PC-3 (cell line): ENCODE results near the gene UQCRH. TPM values are rescaled to one million over a fixed set of nuclear protein-coding genes. Genes with fewer than 3 reads are reported as not detected.
"Not testable (repeated sequence)": the region's sequence is repeated elsewhere in the genome, so short reads cannot be mapped to it uniquely, and the experiment has no call there.

ENCODE experiments used
- ATAC-seq: fragments of 200-7000 bp; cut with Tn5 transposase; 2 replicates; pipeline ENCODE4 v1.9.1; 2020; ENCODE audit warnings: mild to moderate bottlenecking, moderate library complexity
- BruUV-seq: library from RNA; stranded (reverse); fragments of 400-500 nt; replicated peaks from 2 replicates; lab custom pipeline; 2021; lab: Mats Ljungman, UMichigan
- CTCF ChIA-PET: fragments of 300-600 bp; sonication (Branson Sonifier 250); formaldehyde crosslinking; loops from one replicate; lab custom pipeline; 2022; ENCODE audit warnings: antibody characterized with exemption; lab: Charles Lee
- POLR2A ChIA-PET: fragments of 300-600 bp; sonication (Branson Sonifier 250); formaldehyde crosslinking; loops from one replicate; lab custom pipeline; 2022; ENCODE audit warnings: antibody characterized with exemption; ENCODE audit not compliant: unreplicated experiment; lab: Charles Lee
- DNase-seq: peaks from one replicate; pipeline ENCODE4 v3.0.0-alpha.2; 2015
- H2AFZ ChIP-seq: fragments of 300-600 bp; sonication (generic); 2 replicates; pipeline ENCODE4 v1.6.0; 2016; ENCODE audit warnings: antibody characterized with exemption, low read length
- H3F3A ChIP-seq: fragments of 300-600 bp; sonication (generic); one replicate; pipeline ENCODE4 v1.6.0; 2017; ENCODE audit warnings: antibody characterized with exemption, low read length, control low read depth, mild to moderate bottlenecking; ENCODE audit not compliant: unreplicated experiment
- H3K27ac ChIP-seq: fragments of 300-600 bp; sonication (generic); 2 replicates; pipeline ENCODE4 v1.5.1; 2016; ENCODE audit warnings: mild to moderate bottlenecking, low read length
- H3K27me3 ChIP-seq: fragments of 300-600 bp; sonication (generic); 2 replicates; pipeline ENCODE4 v1.6.1; 2016; ENCODE audit warnings: low read length, mixed read lengths
- H3K36me3 ChIP-seq: fragments of 300-600 bp; sonication (generic); 2 replicates; pipeline ENCODE4 v1.6.1; 2016; ENCODE audit warnings: low read depth, mixed run types, low read length, mixed read lengths
- H3K4me1 ChIP-seq: fragments of 300-600 bp; sonication (generic); 2 replicates; pipeline ENCODE4 v1.5.1; 2016; ENCODE audit warnings: low read length; ENCODE audit not compliant: insufficient read depth
- H3K4me2 ChIP-seq: fragments of 300-600 bp; sonication (generic); 2 replicates; pipeline ENCODE4 v1.6.0; 2016; ENCODE audit warnings: low read length
- H3K4me3 ChIP-seq: fragments of 300-600 bp; sonication (generic); 2 replicates; pipeline ENCODE4 v1.5.1; 2016; ENCODE audit warnings: mild to moderate bottlenecking, low read length, mixed read lengths
- H3K79me2 ChIP-seq: fragments of 300-600 bp; sonication (generic); 2 replicates; pipeline ENCODE4 v1.6.1; 2017; ENCODE audit warnings: low read length, mixed read lengths
- H3K9ac ChIP-seq: fragments of 300-600 bp; sonication (generic); 2 replicates; pipeline ENCODE4 v1.6.0; 2016; ENCODE audit warnings: mild to moderate bottlenecking, low read length
- H3K9me2 ChIP-seq: fragments of 300-600 bp; sonication (generic); replicated peaks from 2 replicates; pipeline ENCODE4 v1.6.1; 2016; ENCODE audit warnings: mixed run types, low read length, mixed read lengths
- H3K9me3 ChIP-seq: fragments of 300-600 bp; sonication (generic); 2 replicates; pipeline ENCODE4 v1.6.1; 2016; ENCODE audit warnings: low read length, mixed read lengths
- H4K20me1 ChIP-seq: fragments of 300-600 bp; sonication (generic); 2 replicates; pipeline ENCODE4 v1.6.1; 2016; ENCODE audit warnings: low read length, mixed read lengths
- CTCF ChIP-seq: fragments of 300-600 bp; sonication (generic); conservative IDR thresholded peaks from 2 replicates; pipeline ENCODE4 v1.5.1; 2017; ENCODE audit warnings: antibody characterized with exemption, low read depth, mild to moderate bottlenecking, low read length
- EZH2 ChIP-seq: fragments of 300-600 bp; sonication (generic); IDR thresholded peaks from one replicate; pipeline ENCODE4 v1.6.1; 2017; ENCODE audit warnings: antibody characterized with exemption, mild to moderate bottlenecking, low read length; ENCODE audit not compliant: unreplicated experiment
- EZH2phosphoT487 ChIP-seq: fragments of 300-600 bp; sonication (generic); IDR thresholded peaks from 2 replicates; pipeline ENCODE4 v1.6.1; 2018; ENCODE audit warnings: mild to moderate bottlenecking, antibody characterized with exemption, low read length, borderline replicate concordance
- intact Hi-C: fragments of 100-400 bp; cut with micrococcal nuclease; formaldehyde crosslinking; loops from 2 replicates; pipeline ENCODE4 v1.9.0; 2023
- total RNA-seq: library from RNA; depleted of rRNA; stranded (reverse); fragments of >200 nt; gene quantifications from 2 replicates; pipeline ENCODE4 v1.2.3, GENCODE V29; 2014

Gene UQCRH
- total RNA-seq, 1 experiment from 2014 or later = 885 TPM

- Histone ChIP-seq H4K20me1 (no peaks in the 10 kb centered on the region), H3K79me2 (peaks cover 4% of the 10 kb centered on the region; the same call in 1 of the 2 replicates), H3K9ac (no peak overlapping the region), H3F3A (no peaks in the 10 kb centered on the region), H3K27me3 (no peaks in the 10 kb centered on the region), H3K4me3 (no peak overlapping the region), H2AFZ (no peak overlapping the region), H3K4me2 (no peak overlapping the region), H3K9me3 (no peaks in the 10 kb centered on the region), H3K27ac (no peak overlapping the region), H3K36me3 (peaks cover 38% of the 10 kb centered on the region), H3K9me2 (no peaks in the 10 kb centered on the region), H3K4me1 (0 out of 2 replicates have a peak, but pooled peaks cover 5% of the 10 kb centered on the region)
- DNase-seq (no peak), ATAC-seq (no peak)
- intact Hi-C loops = no loop called here
- BruUV-seq = no TSS peak
- POLR2A ChIA-PET = no interaction called here
- CTCF ChIA-PET = no interaction called here
- TF ChIP-seq EZH2 = no peak
- TF ChIP-seq CTCF = no peak
- TF ChIP-seq EZH2phosphoT487 = no peak
Measured at GRCh38 chr1:46352363-46352762, 48.9 kb downstream of the UQCRH start.

GRCh38 chr1:46355920-46356319 lies 52.4 kb downstream of the UQCRH start:
- H2AFZ ChIP-seq, H3K27ac ChIP-seq, H3K9me2 ChIP-seq, H3K4me1 ChIP-seq, POLR2A ChIA-PET, CTCF ChIA-PET, H3K4me3 ChIP-seq, intact Hi-C loops, BruUV-seq, DNase-seq, H3K9me3 ChIP-seq, H4K20me1 ChIP-seq, H3F3A ChIP-seq, H3K27me3 ChIP-seq, H3K9ac ChIP-seq, ATAC-seq, H3K4me2 ChIP-seq, H3K79me2 ChIP-seq: not testable (repeated sequence)
- peaks cover 28% of the 10 kb centered on the region; the same call in 1 of the 2 replicates for H3K36me3 ChIP-seq

- ChIA-PET POLR2A (no interaction called here), CTCF (no interaction called here)
- H3K9ac ChIP-seq = no peak overlapping the region
- no peak overlapping the region for H2AFZ ChIP-seq
- H3K9me3 ChIP-seq = no peaks in the 10 kb centered on the region
- no peaks in the 10 kb centered on the region for H3K9me2 ChIP-seq
- intact Hi-C loops = no loop called here
- peaks cover 41% of the 10 kb centered on the region for H3K36me3 ChIP-seq
- no peaks in the 10 kb centered on the region for H3F3A ChIP-seq
- no TSS peak for BruUV-seq
- ATAC-seq = no peak
- H4K20me1 ChIP-seq = no peaks in the 10 kb centered on the region
- H3K4me2 ChIP-seq = no peak overlapping the region
- no peak overlapping the region for H3K4me3 ChIP-seq
- H3K79me2 ChIP-seq = no peaks in the 10 kb centered on the region
- no peak overlapping the region for H3K27ac ChIP-seq
- H3K27me3 ChIP-seq = no peaks in the 10 kb centered on the region
- TF ChIP-seq EZH2phosphoT487 = no peak
- TF ChIP-seq CTCF = no peak
- TF ChIP-seq EZH2 = no peak
- no peak for DNase-seq
- H3K4me1 ChIP-seq = no peaks in the 10 kb centered on the region
Measured at GRCh38 chr1:46362158-46362557, 58.7 kb downstream of the UQCRH start.
